ENCODE measurements around the gene CALML6.

DNA sequence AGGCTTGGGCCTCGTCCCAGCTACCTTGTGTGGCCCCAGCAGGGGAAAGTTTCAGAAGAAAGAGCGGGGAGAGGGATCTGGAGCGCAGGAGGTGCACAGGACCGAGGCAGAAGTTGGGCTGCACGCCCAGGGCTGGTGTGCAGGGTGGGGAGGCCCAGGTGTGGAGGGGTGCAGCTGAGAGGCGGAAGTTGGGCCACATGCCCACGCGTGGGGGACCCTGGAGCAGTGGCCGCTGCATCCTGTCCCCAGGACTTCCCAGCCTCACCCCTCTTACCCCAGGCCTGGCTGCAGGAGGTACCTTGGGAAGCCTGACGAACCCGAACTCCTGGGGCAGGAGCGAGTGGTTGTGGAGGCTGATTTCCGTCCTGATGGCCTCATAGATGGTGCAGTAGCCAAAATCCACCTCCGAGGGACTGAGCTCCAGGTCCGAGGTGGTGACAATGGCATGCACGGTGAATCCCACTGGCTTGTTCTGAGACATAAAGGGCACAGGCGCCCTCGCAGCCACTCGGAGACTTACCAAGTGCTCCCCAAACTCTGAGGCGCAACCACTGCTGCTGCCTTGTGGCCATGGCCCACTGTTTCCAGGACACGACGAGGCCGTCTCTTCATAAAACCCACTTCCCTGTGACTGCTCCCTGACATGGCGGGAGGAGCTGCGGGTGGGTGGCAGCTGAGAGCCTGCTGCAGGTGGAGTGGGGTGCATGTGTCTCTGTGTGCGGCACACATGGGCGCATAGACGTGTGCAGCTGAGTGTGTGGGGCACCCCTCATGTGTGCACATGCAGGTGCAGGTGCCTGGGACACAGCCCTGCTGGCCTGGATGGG is 24.4 kb downstream of the CALML6 start:
- TF ChIP-seq, protein P1, sequence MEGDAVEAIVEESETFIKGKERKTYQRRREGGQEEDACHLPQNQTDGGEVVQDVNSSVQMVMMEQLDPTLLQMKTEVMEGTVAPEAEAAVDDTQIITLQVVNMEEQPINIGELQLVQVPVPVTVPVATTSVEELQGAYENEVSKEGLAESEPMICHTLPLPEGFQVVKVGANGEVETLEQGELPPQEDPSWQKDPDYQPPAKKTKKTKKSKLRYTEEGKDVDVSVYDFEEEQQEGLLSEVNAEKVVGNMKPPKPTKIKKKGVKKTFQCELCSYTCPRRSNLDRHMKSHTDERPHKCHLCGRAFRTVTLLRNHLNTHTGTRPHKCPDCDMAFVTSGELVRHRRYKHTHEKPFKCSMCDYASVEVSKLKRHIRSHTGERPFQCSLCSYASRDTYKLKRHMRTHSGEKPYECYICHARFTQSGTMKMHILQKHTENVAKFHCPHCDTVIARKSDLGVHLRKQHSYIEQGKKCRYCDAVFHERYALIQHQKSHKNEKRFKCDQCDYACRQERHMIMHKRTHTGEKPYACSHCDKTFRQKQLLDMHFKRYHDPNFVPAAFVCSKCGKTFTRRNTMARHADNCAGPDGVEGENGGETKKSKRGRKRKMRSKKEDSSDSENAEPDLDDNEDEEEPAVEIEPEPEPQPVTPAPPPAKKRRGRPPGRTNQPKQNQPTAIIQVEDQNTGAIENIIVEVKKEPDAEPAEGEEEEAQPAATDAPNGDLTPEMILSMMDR (conservative IDR thresholded peaks at IDR 0.05) = no peak
- no peak for TF ChIP-seq ZFX (IDR thresholded peaks at IDR 0.05)
